ENCODE results near the gene KCNG2.

The KCNG2 gene

DNA sequence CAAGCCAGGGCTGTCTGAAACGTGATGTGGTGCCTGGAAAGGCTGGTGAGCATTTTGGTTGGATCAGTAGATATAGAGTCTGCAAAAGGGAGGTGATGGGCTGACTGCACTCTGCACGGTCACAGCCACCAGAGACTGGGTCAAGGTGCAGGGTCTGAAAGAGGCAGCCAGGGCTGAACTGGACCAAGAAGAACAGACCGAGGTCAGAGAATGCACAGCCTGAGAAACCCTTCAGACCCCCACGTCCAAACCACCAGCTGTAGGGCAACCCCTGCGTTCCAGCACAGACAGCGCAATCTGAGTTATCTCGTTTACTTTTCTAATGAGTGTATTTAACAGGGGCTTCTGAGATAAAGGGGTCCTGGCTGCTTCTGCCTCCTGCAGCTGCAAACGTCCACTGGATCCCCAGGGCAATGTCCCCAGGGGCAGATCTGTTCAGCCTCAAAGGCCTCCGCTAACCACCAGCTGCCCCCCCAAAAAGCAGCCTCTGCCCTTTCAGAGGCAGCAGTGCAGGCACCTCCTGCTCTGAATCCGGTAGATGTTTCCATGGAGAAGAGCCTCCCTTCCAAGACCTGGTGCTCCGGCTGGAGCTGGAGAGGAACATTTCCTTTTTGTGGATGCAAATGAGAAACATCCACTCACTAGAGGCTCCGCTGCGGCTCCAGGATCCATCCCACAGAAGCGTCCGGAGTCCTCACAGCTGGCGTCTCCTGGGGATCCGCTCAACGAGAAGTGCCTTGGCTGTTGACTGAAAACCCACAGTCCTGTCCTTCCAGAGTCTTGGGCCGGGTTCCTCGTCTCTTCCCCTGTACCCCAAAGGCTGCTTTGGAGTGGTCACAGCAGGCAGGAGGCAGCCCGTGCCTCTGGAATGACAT lies 970 bp upstream of the KCNG2 start:
- no peak for DNase-seq (ENCODE audit: low read depth in 1 of 2, low spot score in 1 of 2)

DNA sequence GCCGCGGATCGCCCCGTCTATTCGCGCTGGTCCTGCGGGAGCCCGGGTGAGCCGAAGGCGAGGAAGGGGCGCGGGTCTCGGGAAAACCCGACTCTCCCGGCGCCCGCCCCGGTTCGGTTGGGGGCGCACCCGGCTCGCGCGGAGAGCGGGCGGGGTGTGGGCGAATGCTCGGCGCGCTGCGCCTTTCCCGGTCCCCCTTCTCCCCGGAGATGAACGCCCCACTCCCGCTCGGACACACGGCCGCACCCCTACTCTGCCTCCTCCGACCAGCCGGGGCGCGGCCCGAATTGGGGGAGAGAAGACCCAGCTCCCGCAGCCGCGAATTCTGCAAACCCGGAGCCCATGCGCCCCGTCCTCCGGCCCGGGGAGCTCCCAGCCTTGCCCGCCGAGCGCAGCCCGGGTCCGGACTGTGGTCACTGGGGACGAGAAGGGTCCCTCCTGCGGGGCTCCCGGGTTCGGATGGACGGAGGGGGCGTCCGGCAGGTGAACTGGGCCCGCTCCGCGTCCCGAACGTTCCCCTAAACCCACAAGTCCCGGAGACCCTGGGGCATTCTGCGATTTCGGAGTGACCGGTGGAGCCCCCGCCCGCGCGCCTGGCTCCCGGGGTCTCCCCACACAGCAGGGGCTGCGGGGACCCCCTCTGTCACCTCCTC lies 734 bp downstream of the KCNG2 start:
- DNase-seq (ENCODE audit: low read depth in 1 of 2, low spot score in 1 of 2): no peak

DNA sequence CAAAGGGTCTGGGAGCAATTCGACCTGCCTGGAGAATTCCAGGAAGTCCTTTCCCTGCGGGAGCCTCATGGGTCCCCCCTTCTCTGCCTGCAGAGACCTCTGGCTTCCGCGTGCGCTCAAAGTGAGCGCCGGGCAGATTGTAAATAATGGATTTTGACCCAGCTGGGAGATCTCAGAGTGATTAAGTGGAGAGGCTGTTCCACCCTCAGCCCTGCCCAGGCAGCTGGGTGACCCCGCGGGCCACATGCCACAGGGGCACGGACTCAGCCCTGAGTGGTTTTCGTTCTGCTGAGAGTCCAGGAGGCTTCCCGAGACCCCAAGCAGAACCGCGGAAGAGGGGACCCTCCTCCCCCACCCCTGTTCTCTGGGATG lies 1.2 kb downstream of the KCNG2 start:
- no peak for DNase-seq (ENCODE audit: low read depth in 1 of 2, low spot score in 1 of 2)

DNA sequence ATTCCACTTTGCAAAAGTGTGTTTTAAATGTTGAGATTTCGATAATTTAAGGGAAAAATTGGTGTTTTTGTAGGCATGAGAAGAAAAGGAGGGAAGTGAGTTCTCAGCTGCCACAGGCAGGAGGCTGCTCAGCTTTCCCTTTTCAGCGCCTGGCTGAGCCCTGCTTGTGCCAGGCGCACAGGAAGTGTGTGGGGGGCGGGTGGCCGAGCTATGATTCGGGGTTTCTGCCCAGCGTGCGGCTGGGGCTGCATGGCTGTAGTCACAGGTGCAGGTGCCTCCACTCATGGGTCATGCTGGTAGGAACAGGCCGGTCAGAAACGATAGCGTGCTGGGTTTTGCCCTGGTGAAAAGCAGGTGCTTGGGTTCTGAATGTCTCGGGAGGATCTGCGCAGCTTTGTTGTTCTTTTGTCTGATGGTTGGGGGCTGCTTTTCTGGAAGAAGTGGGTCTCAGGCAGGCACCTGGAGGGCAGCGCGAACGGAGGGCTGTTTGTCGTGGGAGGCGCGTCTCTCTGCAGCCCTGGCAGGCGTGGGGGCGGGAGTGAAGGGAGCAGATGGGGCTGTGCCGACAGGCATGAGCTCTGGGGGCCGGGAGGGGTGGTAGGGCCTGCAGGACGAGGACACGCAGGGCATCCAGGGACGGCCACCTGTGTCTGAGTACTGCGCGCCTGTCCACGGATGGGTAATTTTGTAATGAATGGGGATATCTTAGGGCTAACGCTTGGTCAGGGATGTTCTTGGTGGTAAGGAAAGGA lies 2.1 kb downstream of the KCNG2 start:
- DNase-seq (ENCODE audit: low read depth in 1 of 2, low spot score in 1 of 2): no peak

DNA sequence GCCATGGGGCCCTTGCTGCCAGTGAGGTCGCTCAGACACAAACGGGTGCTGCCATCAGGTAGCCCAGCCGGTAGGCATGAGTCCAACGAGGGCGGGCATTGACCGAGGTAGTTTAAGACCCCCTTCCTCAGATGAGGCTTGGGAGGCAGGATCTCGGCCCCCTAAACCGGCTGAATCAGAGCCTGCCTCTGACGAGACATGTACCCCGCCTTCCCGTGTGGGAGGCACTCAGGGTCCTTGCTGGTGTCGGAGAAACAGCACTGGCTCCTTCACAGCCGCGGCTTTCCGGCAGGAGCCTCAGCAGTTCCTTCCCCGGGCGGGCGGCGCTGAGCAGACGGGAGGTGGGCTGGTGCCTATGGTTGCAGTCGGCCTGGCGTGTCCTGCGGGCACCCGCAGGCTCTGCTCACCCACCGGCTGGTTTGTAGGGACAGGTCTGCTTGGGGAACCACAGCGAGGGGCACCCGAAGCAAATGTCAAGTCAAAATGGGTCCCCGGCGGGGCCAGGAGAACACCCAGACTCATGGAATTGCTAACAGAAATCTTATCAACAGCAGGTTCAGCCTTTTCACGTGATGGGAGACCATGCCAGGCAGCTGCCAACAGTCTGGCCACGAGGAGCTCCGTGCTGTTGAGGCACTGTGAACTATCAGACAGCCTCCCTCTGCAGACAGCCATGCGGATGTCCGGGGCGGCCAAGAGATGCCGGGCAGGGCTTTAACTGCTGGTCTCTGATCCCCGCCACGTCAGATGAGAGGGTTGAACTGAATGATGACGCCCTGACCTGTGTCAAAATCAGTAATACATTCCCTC lies 2.8 kb downstream of the KCNG2 start:
- DNase-seq (ENCODE audit: low read depth in 1 of 2, low spot score in 1 of 2): no peak

DNA sequence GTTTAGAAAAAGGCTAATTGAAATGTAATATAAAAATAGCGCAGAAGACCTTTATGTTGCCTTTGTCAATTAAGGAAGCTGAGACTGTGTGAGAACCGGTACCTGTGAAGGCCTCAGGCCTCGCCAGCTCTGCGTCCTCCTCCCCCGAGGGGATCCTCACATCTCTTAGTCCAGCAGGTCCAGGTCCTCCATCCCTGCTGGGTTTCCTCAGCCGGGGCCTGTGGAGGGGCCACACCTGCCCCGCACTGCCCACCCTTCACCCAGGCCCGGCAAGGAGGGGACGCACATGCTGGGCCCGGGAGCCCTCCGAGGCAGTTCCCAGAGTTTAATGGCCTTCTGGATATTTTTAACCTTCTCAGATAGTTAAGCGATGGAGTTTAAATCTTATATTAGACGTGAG lies 3.5 kb downstream of the KCNG2 start:
- no peak for DNase-seq (ENCODE audit: low read depth in 1 of 2, low spot score in 1 of 2)

DNA sequence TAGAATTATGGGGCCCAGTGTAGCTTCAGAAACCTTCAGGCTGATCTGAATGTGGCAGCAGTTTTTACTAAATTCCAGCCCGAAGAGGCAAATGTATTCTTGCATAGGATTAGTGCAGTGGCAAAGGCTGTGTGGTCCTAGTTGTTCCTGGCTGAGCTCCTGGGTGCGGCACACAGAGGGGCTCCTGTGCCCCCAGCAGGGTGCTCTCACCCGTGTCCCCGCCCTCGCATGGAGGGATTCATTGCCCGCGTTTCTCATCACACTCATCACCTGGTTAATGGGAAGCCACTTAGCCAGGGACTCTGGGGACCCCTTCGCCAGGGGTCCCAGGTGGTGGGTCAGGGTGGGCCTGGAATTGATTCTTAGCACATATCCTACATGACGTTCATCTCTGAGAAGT lies 3.9 kb downstream of the KCNG2 start:
- no peak for DNase-seq (ENCODE audit: low read depth in 1 of 2, low spot score in 1 of 2)

DNA sequence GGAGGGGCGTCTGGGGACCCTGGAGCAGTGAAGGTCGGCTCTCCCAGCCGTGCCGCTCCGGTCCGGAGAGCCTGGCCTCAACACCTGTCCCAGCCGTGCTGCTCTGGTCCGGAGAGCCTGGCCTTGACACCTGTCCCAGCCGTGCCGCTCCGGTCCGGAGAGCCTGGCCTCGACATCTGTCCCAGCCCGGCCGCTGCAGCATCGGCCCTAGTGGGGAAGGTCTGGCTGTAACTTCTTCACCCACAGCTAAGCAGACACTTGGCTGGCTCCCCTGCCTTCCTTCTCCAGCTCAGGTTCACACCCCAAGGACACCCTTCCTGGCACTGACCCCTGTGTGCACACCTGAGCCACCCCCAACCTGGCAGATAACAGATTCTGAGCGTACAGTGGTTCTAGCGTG lies 4.6 kb downstream of the KCNG2 start:
- no peak for DNase-seq (ENCODE audit: low read depth in 1 of 2, low spot score in 1 of 2)

DNA sequence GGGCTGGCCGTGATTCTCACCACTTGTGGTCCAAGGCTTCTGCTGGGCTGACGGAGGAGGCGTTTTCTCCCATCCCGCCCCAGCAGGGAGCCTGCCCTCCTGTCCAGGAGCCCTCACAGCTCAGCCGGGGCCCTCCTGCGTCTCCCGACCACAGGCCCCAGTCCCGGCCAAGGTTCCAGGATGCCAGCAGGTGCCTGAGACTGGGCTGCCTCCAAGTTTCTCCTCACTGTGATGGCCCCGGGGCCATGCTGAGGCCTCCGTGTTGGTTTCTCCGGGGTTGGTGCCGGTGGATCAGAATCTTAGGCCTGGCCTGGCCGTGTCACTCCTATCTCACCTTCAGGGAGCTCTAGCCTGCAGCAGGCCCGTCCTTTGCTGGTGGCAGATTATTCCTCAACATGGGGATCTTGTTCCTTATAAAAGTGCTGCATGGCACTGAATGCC lies 5.9 kb downstream of the KCNG2 start:
- no peak for DNase-seq (ENCODE audit: low read depth in 1 of 2, low spot score in 1 of 2)

DNA sequence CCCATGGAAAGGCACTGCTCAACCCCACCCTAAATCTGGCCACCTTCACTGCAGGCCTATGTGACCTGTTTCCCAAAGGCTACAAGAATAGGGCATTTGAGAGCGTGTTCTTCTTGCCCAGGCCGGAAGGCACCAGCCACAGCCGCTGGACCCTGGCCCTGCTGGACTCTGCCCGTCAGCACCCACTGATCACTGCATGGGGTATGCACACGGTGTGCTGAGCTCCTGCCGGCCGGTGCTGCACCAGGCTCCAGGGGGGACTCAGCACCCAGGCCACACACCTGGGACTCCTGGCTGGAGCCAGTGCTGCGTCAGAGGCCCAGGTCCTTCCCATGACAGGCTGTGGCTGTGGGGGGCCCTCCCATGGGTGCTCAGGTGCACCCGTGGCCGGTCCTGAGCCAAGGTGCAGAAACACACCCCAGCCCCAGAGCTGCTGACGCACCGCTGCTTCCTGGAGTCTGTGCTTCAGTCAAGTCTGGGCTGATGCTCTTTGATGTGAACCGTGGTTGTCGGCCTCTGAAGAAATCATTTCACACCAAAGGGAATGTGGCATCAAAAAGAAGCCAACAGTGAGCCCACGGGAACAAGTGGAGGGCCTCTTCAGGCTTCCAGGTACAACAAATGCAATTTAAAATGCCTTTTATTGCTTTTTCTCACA lies 6.5 kb downstream of the KCNG2 start:
- DNase-seq (ENCODE audit: low read depth in 1 of 2, low spot score in 1 of 2): no peak

DNA sequence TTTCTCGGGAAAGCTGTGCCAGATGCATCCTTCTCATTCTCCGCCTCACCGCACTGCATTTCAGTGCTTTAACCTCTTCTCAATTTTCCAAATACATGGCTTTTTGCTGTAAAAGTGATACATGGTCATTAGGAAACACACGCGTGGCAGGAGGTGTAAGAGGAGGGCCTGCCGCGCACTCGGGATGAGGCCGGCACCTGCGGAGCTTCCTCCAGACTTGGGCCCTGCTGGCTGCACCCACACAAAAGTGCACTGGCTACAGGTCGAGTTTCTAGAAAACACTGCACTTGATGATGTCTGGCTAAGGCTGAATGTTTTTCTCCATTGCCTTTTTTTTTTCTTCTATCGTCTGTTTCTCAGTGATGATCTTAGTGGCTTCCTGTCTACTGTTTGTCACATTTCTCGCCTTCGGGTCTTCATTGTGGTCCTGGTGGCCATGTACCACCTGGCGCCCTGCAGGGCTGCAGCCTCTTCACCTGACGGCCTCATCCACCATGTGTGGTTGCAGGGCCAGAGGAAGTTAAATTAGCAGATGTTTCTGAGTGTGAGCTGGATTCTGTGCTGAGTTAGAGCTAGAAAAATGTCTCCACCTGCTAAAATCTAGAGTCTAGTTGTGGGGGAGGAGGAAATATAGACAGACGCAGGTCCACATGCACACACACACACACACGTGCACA lies 7.6 kb downstream of the KCNG2 start:
- DNase-seq (ENCODE audit: low read depth in 1 of 2, low spot score in 1 of 2): no peak

DNA sequence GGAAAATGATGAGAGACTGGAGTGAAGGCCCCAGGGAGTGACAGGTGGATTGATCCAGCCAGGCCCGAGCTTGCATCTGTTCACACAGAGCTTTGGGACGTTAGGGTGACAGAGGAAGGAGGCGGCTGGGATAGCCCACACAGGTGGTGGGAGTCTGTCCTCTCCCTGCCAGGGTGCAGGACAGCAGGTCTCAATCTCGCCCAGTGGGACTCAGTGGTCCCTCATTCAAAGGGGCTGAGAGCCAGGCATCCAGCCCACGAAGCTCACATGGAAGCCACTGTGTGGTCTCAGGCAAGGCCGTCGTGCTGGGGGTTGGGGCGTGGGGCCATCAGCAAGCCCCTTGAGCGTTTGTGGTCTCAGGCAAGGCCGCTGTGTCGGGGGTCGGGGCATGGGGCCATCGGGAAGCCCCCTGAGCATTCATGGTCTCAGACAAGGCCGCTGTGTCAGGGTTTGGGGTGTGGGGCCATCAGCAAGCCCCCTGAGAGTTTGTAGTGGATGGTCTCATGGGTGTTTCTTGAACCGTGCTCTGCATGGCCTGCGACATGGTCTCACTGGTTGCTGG lies 8.3 kb downstream of the KCNG2 start:
- DNase-seq (ENCODE audit: low read depth in 1 of 2, low spot score in 1 of 2): no peak

DNA sequence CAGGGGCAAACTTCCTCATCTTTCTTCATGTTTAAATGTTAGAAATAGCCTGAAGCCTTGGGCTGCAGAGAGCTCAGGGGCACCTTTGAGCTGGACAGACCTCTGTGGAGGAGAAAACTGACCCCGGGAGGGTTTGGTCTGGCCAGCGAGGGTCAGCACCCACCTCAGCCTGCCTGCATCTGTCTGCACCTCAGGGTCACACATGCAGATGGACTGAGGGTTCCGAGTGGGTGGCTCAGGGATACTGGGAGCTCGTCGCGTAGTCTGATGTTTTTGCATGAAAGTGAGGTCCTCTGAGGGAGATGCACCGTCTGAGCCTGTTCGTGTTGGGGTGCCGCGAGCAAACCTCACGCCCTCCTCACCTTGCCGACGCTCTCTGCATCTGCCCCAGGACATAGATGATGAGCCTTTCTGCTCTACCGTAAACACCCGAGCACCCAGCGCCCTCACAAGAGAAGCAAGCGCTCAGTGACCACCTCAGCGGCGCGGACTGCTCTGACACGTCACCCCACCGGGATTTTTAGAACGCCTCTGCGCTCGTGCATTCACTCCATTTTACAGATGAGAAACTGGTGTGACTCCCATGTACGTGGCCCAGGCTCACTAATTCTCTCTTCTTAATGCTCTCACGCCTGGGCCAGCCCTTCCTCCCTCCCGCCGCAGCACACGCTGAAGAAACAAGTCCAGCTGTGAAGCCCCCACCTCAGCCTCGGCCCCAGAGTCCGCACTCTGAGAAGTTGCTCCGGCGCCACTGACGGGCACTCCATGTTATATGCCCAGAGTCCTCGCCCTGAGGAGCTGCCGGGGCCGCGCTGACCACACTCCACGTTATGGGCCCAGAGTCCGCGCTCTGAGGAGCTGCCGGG lies 9.5 kb downstream of the KCNG2 start:
- DNase-seq (ENCODE audit: low read depth in 1 of 2, low spot score in 1 of 2): no peak

DNA sequence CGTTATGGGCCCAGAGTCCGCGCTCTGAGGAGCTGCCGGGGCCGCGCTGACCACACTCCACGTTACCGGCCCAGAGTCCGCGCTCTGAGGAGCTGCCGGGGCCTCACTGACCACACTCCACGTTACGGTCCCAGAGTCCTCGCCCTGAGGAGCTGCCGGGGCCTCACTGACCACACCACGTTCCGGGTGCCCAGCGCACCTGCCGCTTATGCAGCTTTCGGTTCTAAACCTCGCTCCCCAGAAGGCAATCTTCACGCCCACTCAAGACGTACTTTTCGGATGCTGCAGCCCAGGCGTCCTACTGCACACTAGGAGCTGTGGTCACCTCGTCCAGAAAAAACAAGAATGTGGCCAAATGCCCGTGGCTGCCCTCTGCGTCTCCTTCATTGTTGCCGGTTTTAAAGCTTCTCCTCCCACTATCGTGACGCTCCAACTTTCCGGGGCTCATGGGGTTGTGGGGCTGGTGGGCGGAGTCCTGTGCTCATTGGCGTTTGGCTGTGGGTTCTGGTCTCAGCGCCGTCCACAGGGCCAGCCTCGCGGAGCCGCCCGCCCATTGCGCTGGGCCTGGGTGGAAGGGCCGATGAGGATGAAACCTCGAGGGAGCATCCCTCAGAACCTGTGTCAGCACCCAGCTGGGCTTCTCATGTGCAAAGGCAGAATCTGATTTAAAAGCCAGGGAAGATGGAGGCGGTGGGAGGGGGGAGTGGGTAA lies 11.9 kb downstream of the KCNG2 start:
- no peak for DNase-seq (ENCODE audit: low read depth in 1 of 2, low spot score in 1 of 2)

DNA sequence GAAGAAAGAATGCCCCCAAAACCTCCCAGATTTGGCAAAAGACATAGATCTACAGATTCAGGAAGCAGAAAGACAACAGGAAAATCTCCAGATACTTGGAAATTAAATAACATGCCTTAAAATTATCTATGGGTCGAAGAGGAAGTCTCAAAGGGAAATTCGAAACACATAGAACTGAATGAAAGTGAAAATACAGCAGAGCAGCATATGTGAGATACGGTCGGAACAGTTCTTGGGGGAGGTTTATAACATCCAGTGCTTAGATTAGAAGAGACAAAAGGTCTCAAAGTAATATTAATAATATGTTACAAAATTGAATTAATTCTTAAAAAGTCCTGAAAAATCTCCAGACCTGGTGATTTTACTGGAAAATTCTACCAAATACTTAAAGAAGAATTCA lies 14.3 kb downstream of the KCNG2 start:
- DNase-seq (ENCODE audit: low read depth in 1 of 2, low spot score in 1 of 2): no peak

DNA sequence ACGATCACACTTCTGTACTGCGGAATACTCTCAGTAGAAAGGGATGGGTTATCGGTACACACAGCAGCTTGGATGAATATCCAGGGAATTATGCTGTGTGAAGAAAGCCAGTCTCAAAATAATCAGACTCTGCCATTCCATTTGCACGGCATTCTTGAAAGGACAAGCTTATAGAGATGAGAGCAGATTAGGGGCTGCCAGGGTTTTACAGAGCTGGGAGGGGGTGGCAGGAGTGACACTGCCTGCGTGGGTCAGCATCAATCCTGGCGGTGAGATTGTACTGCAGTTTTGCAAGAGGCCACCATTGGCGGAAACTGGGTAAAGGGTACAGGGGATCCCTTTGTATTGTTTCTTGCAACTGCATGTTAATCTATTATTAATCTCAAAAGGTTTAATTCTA lies 16.6 kb downstream of the KCNG2 start:
- DNase-seq (ENCODE audit: low read depth in 1 of 2, low spot score in 1 of 2): no peak

DNA sequence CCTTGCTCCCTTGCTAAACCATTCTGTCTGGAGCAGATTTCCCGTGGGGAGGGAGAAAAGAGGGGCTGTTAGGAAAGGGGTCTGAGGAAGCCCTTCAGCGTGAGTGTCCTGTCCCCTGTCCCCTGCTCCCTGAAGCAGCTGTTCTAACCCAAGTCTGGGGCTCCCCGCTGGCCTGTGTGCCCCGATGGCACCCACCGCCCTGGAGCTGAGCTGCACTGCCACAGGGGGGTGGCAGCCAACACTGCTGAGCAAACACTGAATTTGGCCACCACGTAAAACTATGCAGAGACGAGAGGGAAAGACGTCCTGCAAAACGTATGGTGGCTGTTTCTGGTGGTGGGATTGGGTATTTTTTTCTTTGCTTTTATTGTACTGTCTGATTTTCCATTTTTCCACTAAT lies 17.9 kb downstream of the KCNG2 start:
- DNase-seq (ENCODE audit: low read depth in 1 of 2, low spot score in 1 of 2): no peak

DNA sequence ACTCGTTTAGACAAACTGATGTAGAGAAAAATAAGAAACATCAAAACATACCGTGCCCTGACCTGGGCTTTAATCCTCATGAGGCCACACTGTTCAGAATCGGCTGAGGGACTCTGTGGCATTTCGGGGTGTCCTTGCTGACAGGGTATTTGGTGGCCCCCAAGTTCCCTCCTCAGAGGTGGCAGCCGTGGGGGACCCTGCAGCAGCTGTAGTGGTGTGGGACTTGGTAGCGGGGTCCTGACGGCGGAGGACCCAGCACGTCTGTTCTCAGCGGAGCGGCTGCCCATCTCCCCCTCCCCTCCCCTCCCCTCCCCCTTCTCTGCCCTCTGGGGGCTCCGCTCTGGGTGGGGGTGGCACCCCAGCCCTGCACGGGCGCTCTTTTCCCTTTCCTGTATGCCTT lies 18.4 kb downstream of the KCNG2 start:
- no peak for DNase-seq (ENCODE audit: low read depth in 1 of 2, low spot score in 1 of 2)
